Type B pancreatic cell (in vitro differentiated cells): ENCODE results near the gene PEAK1. TPM values are rescaled to one million over a fixed set of nuclear protein-coding genes. Genes with fewer than 3 reads are reported as not detected.

Source experiments
- DNase-seq: peaks from one replicate; pipeline ENCODE4 v3.0.0; 2021; ENCODE audit warnings: mixed read lengths; ENCODE audit not compliant: unreplicated experiment; ENCODE audit errors: extremely low spot score
- H3K27ac Mint-ChIP-seq: 2 replicates; pipeline ENCODE4 v1.8.0; 2021; ENCODE audit warnings: mild to moderate bottlenecking, mixed read lengths
- H3K27me3 Mint-ChIP-seq: 2 replicates; pipeline ENCODE4 v1.8.0; 2021; ENCODE audit warnings: mixed read lengths
- H3K36me3 Mint-ChIP-seq: 2 replicates; pipeline ENCODE4 v1.8.0; 2021; ENCODE audit warnings: mixed read lengths
- H3K4me1 Mint-ChIP-seq: one replicate; pipeline ENCODE4 v1.8.0; 2021; ENCODE audit warnings: mixed read lengths; ENCODE audit not compliant: unreplicated experiment
- H3K4me3 Mint-ChIP-seq: 2 replicates; pipeline ENCODE4 v1.8.0; 2021; ENCODE audit warnings: mild to moderate bottlenecking, mixed read lengths
- H3K9me3 Mint-ChIP-seq: 2 replicates; pipeline ENCODE4 v1.8.0; 2021; ENCODE audit warnings: mixed read lengths
- CTCF ChIP-seq: fragments of 200-600 bp; sonication (generic); conservative IDR thresholded peaks from 2 replicates; pipeline ENCODE4 v1.5.0; 2021; ENCODE audit warnings: antibody characterized with exemption, mild to moderate bottlenecking
- long read RNA-seq: library from polyadenylated mRNA; unstranded; transcript quantifications from one replicate; pipeline ENCODE4 v2.0.0, GENCODE V29; 2020
- total RNA-seq: library from RNA; stranded (reverse); gene quantifications from 2 replicates; pipeline ENCODE4 v1.2.1, GENCODE V29; 2021; ENCODE audit warnings: low replicate concordance

Gene PEAK1
- total RNA-seq, result 24.1 and 35.0 TPM in 2 replicates
- long read RNA-seq, partial matches to known transcripts, result 1 of 4 reads
- long read RNA-seq, other reads (novel, unspliced or antisense), result 3 of 4 reads

- peak; percentile 96 for DNase-seq
- Mint-ChIP-seq H3K36me3 (no peaks in the 10 kb centered on the region), H3K27ac (peak within 1 kb of the TSS; percentile 97), H3K9me3 (no peaks in the 10 kb centered on the region), H3K4me3 (peak within 1 kb of the TSS; percentile 99), H3K27me3 (no peaks in the 10 kb centered on the region), H3K4me1 (peaks cover 31% of the 10 kb centered on the region)
- TF ChIP-seq CTCF, result no peak
Observed at GRCh38 chr15:77419836-77420609, at the start of gene PEAK1. TSS of gene PEAK1 (minus strand) at chr15:77420104. CDS start at chr15:77181926, 238,178 bp downstream.

GRCh38 chr15:77468896-77469295, 49.0 kb upstream of the PEAK1 start:
- Mint-ChIP-seq H3K27ac (no peak overlapping the region), H3K4me3 (no peak overlapping the region), H3K4me1 (no peaks in the 10 kb centered on the region), H3K9me3 (peaks cover 6% of the 10 kb centered on the region), H3K36me3 (peaks cover 37% of the 10 kb centered on the region), H3K27me3 (no peaks in the 10 kb centered on the region)
- DNase-seq, result no peak
- TF ChIP-seq CTCF, result no peak

- peaks cover 32% of the 10 kb centered on the region for H3K36me3 Mint-ChIP-seq
- H3K9me3 Mint-ChIP-seq, result peaks cover 6% of the 10 kb centered on the region
- H3K4me3 Mint-ChIP-seq, result no peak overlapping the region
- DNase-seq, result no peak
- no peak overlapping the region for H3K27ac Mint-ChIP-seq
- no peak for TF ChIP-seq CTCF
- no peaks in the 10 kb centered on the region for H3K27me3 Mint-ChIP-seq
- H3K4me1 Mint-ChIP-seq, result no peaks in the 10 kb centered on the region
Observed at GRCh38 chr15:77466521-77466920, 46.6 kb upstream of the PEAK1 start.

- Mint-ChIP-seq H3K27me3 (no peaks in the 10 kb centered on the region), H3K9me3 (peaks cover 5% of the 10 kb centered on the region), H3K36me3 (peaks cover 33% of the 10 kb centered on the region), H3K27ac (no peak overlapping the region), H3K4me3 (no peak overlapping the region), H3K4me1 (no peaks in the 10 kb centered on the region)
- no peak for TF ChIP-seq CTCF
- no peak for DNase-seq
Observed at GRCh38 chr15:77464129-77464865, 44.4 kb upstream of the PEAK1 start.

GRCh38 chr15:77461486-77461885, 41.6 kb upstream of the PEAK1 start:
- Mint-ChIP-seq H3K4me1 (peaks cover 13% of the 10 kb centered on the region), H3K27ac (no peak overlapping the region), H3K4me3 (no peak overlapping the region), H3K27me3 (no peaks in the 10 kb centered on the region), H3K36me3 (peaks cover 18% of the 10 kb centered on the region), H3K9me3 (no peaks in the 10 kb centered on the region)
- DNase-seq, result no peak
- no peak for TF ChIP-seq CTCF
